GM21515 (cell line): ENCODE data around the gene SESN2.
"Not testable (repeated sequence)": the region's sequence is repeated elsewhere in the genome, so short reads cannot be mapped to it uniquely, and the experiment has no call there.

Experiments used
- ATAC-seq: cut with Tn5 transposase; IDR thresholded peaks from one replicate; pipeline ENCODE4 v1.9.1; 2021; ENCODE audit not compliant: unreplicated experiment

Gene SESN2

GRCh38 chr1:28326984-28327383 lies 67.7 kb downstream of the SESN2 start:
- ATAC-seq, result no peak

GRCh38 chr1:28327431-28327830 lies 68.1 kb downstream of the SESN2 start:
- not testable (repeated sequence) for ATAC-seq

GRCh38 chr1:28328228-28328648 lies 68.9 kb downstream of the SESN2 start:
- ATAC-seq, result no peak

GRCh38 chr1:28329395-28330153 lies 70.3 kb downstream of the SESN2 start:
- ATAC-seq, result no peak
